Gastrocnemius medialis (tissue), 4 donors: Measurements from ENCODE around the gene AFDN. TPM values are rescaled to one million over a fixed set of nuclear protein-coding genes. Genes with fewer than 3 reads are reported as not detected.
A peak's percentile ranks its signal among the peaks of the same experiment; 100 is the strongest.

Experiments used
- ATAC-seq, 2 donors: fragments of 150-250 bp; one replicate each; pipeline ENCODE4 v1.9.1; 2016
- DNase-seq, 2 donors: peaks; one replicate each; pipeline ENCODE4 v3.0.0-alpha.2; 2019
- H3K27ac ChIP-seq, 4 donors: fragments of 200-600 bp; sonication (generic); 1 replicate in 1 of 4; 2 replicates in 3 of 4; pipeline ENCODE4 v1.5.1; 2016 to 2018; ENCODE audit warnings: mild to moderate bottlenecking in 2 of 4, moderate library complexity in 1 of 4
- H3K27me3 ChIP-seq, 3 donors: fragments of 200-600 bp; sonication (generic) in 2 of 3; 1 replicate in 1 of 3; 2 replicates in 2 of 3; pipeline versions ENCODE4 v1.5.1 to v1.6.0; 2016 to 2019; ENCODE audit warnings: mild to moderate bottlenecking in 1 of 3, moderate library complexity in 1 of 3
- H3K36me3 ChIP-seq, 2 donors: fragments of 200-600 bp; sonication (generic) in 1 of 2; one replicate each; pipeline ENCODE4 v1.5.1; 2017 to 2018
- H3K4me1 ChIP-seq, 2 donors: fragments of 200-600 bp; sonication (generic) in 1 of 2; one replicate each; pipeline ENCODE4 v1.5.1; 2016 to 2017; ENCODE audit warnings: mild to moderate bottlenecking in 2 of 2
- H3K4me3 ChIP-seq, 4 donors: fragments of 200-600 bp; sonication (generic) in 3 of 4; 1 replicate in 1 of 4; 2 replicates in 3 of 4; pipeline ENCODE4 v1.5.1; 2016 to 2019; ENCODE audit warnings: mild to moderate bottlenecking in 2 of 4
- H3K9me3 ChIP-seq, 3 donors: fragments of 200-600 bp; sonication (generic) in 2 of 3; 1 replicate in 1 of 3; 2 replicates in 2 of 3; pipeline ENCODE4 v1.5.1; 2016 to 2019
- POLR2A ChIP-seq, 2 donors: fragments of 450-650 bp; IDR thresholded peaks; one replicate each; pipeline ENCODE4 v1.6.1; 2017; ENCODE audit warnings: antibody characterized with exemption in 2 of 2, mild to moderate bottlenecking in 2 of 2, moderate library complexity in 2 of 2
- in situ Hi-C, 4 donors: fragments of 200-750 bp; cut with MboI; loops; one replicate each; pipeline versions ENCODE4 v1.15.0 to v1.8.0; 2017; ENCODE audit warnings: low sequenced_read_pairs in 4 of 4
- intact Hi-C: fragments of 100-400 bp; cut with DNase I; formaldehyde crosslinking; loops from one replicate; pipeline ENCODE4 v1.15.1; 2023; ENCODE audit warnings: low total_unique reads
- total RNA-seq, 4 donors: library from RNA; depleted of rRNA; stranded (reverse); fragments of >200 nt; gene quantifications; one replicate each; pipeline versions ENCODE4 v1.1.0 to v1.2.3, GENCODE V29; 2016
- TF ChIP-seq, protein P1 (sequence below), 5 experiments: fragments of 450-650 bp in 3 of 5; fragments of 200-600 bp in 2 of 5; sonication (generic) in 2 of 5; IDR thresholded peaks in 4 of 5; conservative IDR thresholded peaks in 1 of 5; 1 replicate in 4 of 5; 2 replicates in 1 of 5; pipeline ENCODE4 v1.5.1; 2016 to 2019; ENCODE audit warnings: antibody characterized with exemption in 5 of 5, mild to moderate bottlenecking in 3 of 5, moderate library complexity in 3 of 5

AFDN gene
- total RNA-seq, 4 donors from 2014 or later: 22.2 to 66.0 (median 30.0) TPM

DNA sequence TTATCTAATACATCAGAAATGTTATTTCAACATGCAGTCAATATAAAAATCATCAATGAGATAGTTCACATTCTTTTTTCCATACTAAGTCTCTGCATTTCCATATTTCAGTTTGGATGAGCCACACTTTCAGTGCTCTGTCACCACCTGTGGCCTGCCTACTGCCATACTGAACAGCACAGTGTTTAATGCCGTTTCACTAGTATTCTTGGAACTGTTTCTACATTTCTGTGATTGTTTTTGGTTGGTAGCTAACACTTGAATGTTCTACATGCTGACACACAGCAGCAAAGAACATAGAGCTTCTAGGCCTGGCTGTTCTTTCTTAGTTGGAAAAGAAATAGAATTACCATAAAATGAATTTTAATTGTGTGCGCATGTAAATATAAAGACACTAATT, 109.3 kb downstream of the AFDN start:
- Histone ChIP-seq H3K27me3 (no peaks in the 10 kb centered on the region), H3K27ac (peak overlapping the region; percentile 25 to 77 (median 67)), H3K9me3 (no peaks in the 10 kb centered on the region), H3K36me3 (no peaks in the 10 kb centered on the region), H3K4me1 (peaks cover 14 to 24% of the 10 kb centered on the region in 2 donors), H3K4me3 (peak overlapping the region; percentile 2 to 40 (median 8))
- in situ Hi-C loops: no loop called here
- DNase-seq (no peak), ATAC-seq (no peak)
- intact Hi-C loops: no loop called here
- TF ChIP-seq, protein P1, sequence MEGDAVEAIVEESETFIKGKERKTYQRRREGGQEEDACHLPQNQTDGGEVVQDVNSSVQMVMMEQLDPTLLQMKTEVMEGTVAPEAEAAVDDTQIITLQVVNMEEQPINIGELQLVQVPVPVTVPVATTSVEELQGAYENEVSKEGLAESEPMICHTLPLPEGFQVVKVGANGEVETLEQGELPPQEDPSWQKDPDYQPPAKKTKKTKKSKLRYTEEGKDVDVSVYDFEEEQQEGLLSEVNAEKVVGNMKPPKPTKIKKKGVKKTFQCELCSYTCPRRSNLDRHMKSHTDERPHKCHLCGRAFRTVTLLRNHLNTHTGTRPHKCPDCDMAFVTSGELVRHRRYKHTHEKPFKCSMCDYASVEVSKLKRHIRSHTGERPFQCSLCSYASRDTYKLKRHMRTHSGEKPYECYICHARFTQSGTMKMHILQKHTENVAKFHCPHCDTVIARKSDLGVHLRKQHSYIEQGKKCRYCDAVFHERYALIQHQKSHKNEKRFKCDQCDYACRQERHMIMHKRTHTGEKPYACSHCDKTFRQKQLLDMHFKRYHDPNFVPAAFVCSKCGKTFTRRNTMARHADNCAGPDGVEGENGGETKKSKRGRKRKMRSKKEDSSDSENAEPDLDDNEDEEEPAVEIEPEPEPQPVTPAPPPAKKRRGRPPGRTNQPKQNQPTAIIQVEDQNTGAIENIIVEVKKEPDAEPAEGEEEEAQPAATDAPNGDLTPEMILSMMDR (IDR thresholded peaks at IDR 0.05 in 4 of 5, conservative IDR thresholded peaks at IDR 0.05 in 1 of 5): no peak
- no peak for TF ChIP-seq POLR2A (IDR thresholded peaks at IDR 0.05)

DNA sequence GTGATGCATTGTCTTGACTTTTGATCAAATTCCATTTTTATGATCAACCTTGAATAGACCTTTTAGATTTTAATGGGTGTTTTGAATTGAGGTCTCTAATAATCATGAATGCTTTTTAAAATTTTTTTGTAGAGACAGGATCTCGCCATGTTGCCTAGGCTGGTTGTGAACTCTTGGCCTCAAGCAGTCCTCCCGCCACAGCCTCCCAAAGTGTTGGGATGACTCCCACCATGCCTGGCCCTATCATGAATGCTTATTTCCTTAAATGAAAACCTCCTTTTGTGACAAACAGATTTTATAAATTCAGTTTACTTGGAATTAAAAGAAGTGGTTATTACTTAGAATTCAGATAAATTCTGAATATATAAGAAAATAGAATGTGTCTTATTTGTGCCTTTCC, 110.6 kb downstream of the AFDN start:
- H3K27ac ChIP-seq: peak overlapping the region in 3 of 4 donors; percentile 65 to 77 (median 69)
- no peaks in the 10 kb centered on the region for H3K9me3 ChIP-seq
- intact Hi-C loops: no loop called here
- ATAC-seq (no peak), DNase-seq (no peak)
- peak overlapping the region in 1 of 4 donors; percentile 40 for H3K4me3 ChIP-seq
- no peak for TF ChIP-seq POLR2A (IDR thresholded peaks at IDR 0.05)
- TF ChIP-seq, protein P1 (IDR thresholded peaks at IDR 0.05 in 4 of 5, conservative IDR thresholded peaks at IDR 0.05 in 1 of 5): no peak
- peaks cover 13 to 19% of the 10 kb centered on the region in 2 donors for H3K4me1 ChIP-seq
- H3K36me3 ChIP-seq: no peaks in the 10 kb centered on the region
- in situ Hi-C loops: no loop called here
- no peaks in the 10 kb centered on the region for H3K27me3 ChIP-seq

- intact Hi-C loops (no loop called here), in situ Hi-C loops (no loop called here)
- no peak for TF ChIP-seq POLR2A (IDR thresholded peaks at IDR 0.05)
- TF ChIP-seq, protein P1 (IDR thresholded peaks at IDR 0.05 in 4 of 5, conservative IDR thresholded peaks at IDR 0.05 in 1 of 5): no peak
- peak overlapping the region in 3 of 4 donors; percentile 65 to 77 (median 69) for H3K27ac ChIP-seq
- no peaks in the 10 kb centered on the region for H3K9me3 ChIP-seq
- H3K4me3 ChIP-seq: peak overlapping the region in 1 of 4 donors; percentile 40
- no peaks in the 10 kb centered on the region for H3K27me3 ChIP-seq
- peaks cover 0 to 4% of the 10 kb centered on the region in 2 donors for H3K36me3 ChIP-seq
- DNase-seq: no peak
- ATAC-seq: no peak
- H3K4me1 ChIP-seq: peaks cover 4 to 10% of the 10 kb centered on the region in 2 donors
Observed at GRCh38 chr6:167937948-167938911, 111.5 kb downstream of the AFDN start.

DNA sequence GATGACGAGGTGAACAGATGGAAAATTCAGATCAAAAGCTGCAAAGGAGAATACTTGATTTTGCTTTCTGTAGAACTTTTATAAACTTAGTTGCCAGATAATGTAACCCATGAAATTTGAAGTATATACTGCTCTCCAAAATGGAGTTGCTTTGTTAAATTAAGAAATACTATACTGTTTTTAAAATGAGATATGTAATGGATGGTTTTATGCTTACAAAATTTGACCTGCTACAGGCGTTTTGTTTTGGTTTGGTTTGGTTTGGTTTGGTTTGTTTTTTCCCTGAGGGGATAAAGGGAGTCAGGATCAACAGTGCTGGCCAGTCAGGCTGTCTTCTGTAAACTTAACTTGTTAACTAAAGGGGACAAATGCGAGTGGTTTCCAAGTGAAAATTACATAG, 115.1 kb downstream of the AFDN start:
- Histone ChIP-seq H3K4me3 (no peak overlapping the region), H3K27me3 (no peaks in the 10 kb centered on the region), H3K4me1 (no peaks in the 10 kb centered on the region), H3K36me3 (peaks cover 0 to 34% of the 10 kb centered on the region in 2 donors), H3K9me3 (no peaks in the 10 kb centered on the region), H3K27ac (no peak overlapping the region)
- intact Hi-C loops (no loop called here), in situ Hi-C loops (no loop called here)
- DNase-seq (no peak), ATAC-seq (no peak)
- no peak for TF ChIP-seq POLR2A (IDR thresholded peaks at IDR 0.05)
- TF ChIP-seq, protein P1 (IDR thresholded peaks at IDR 0.05 in 4 of 5, conservative IDR thresholded peaks at IDR 0.05 in 1 of 5): no peak
